Measurements from ENCODE around the gene FNIP1. TPM values are rescaled to one million over a fixed set of nuclear protein-coding genes. Genes with fewer than 3 reads are reported as not detected.

The FNIP1 gene
- total RNA-seq, 1 experiment from 2014 or later: 16.4 TPM

- POLR2A ChIA-PET: no interaction called here
- H3K4me1 ChIP-seq (ENCODE audit: control insufficient read depth in 1 of 2, insufficient read depth in 2 of 2, low read length in 2 of 2): peaks cover 0 to 9% of the 10 kb centered on the region in 2 experiments; a peak in 2 of 4 replicates
- no peaks in the 10 kb centered on the region for H3K36me3 ChIP-seq (ENCODE audit: control insufficient read depth in 1 of 2, insufficient read depth in 2 of 2, low read length in 2 of 2)
- no peak overlapping the region for H2AFZ ChIP-seq (ENCODE audit: low read depth, low read length, poor library complexity, severe bottlenecking)
- H3K27me3 ChIP-seq (ENCODE audit: insufficient read depth, low read length): no peaks in the 10 kb centered on the region
- H3K9me3 ChIP-seq (ENCODE audit: control insufficient read depth in 1 of 2, insufficient read depth in 1 of 2, low read depth in 1 of 2, low read length in 2 of 2): no peaks in the 10 kb centered on the region
- 0 out of 2 replicates have a peak overlapping the region, but pooled peaks have one; percentile 13 for H3K4me2 ChIP-seq (ENCODE audit: low read length)
- intact Hi-C loops (cut with micrococcal nuclease): loop anchor here (5.0 kb wide), 1 partner anchor 223 kb away; no protein-coding TSS in a partner anchor
- TF ChIP-seq ELF1 (IDR thresholded peaks at IDR 0.05; ENCODE audit: borderline replicate concordance, low read depth) (no peak), CEBPB (IDR thresholded peaks at IDR 0.05; ENCODE audit: low read depth) (no peak), JUND (IDR thresholded peaks at IDR 0.05) (0 out of 2 replicates have a peak, but pooled peaks have one; percentile 43), POLR2A (IDR thresholded peaks at IDR 0.05; ENCODE audit: borderline replicate concordance, extremely low read depth, insufficient read depth, insufficient read length) (no peak), YY1 (IDR thresholded peaks at IDR 0.05; ENCODE audit: extremely low read depth, insufficient replicate concordance, low read depth, low read length) (no peak), CBX3 (IDR thresholded peaks at IDR 0.05; ENCODE audit: low read depth) (peak; percentile 46; the same call in 1 of the 2 replicates), POLR2AphosphoS5 (IDR thresholded peaks at IDR 0.05; ENCODE audit: low read depth, low read length) (no peak), EZH2 (IDR thresholded peaks at IDR 0.05) (no peak), RAD21 (IDR thresholded peaks at IDR 0.05; ENCODE audit: low read depth) (no peak), TCF7L2 (IDR thresholded peaks at IDR 0.05; ENCODE audit: borderline replicate concordance, extremely low read depth, insufficient read depth, insufficient read length) (peak; percentile 27), ZBTB33 (IDR thresholded peaks at IDR 0.05; ENCODE audit: extremely low read depth, insufficient replicate concordance, low read length) (no peak), FOSL1 (IDR thresholded peaks at IDR 0.05; ENCODE audit: low read depth) (peak; percentile 72), ATF3 (IDR thresholded peaks at IDR 0.05) (peak; percentile 30; the same call in 1 of the 2 replicates), SIN3A (IDR thresholded peaks at IDR 0.05; ENCODE audit: low read depth) (no peak), CTCF (IDR thresholded peaks at IDR 0.05 in 2 of 3, conservative IDR thresholded peaks at IDR 0.05 in 1 of 3; ENCODE audit: borderline replicate concordance in 1 of 3, insufficient read depth in 1 of 3, low read depth in 2 of 3, low read length in 2 of 3) (no peak), SRF (IDR thresholded peaks at IDR 0.05; ENCODE audit: low read depth) (no peak), SP1 (IDR thresholded peaks at IDR 0.05; ENCODE audit: low read depth) (no peak; the same call in 1 of the 2 replicates), ZFX (IDR thresholded peaks at IDR 0.05) (no peak), REST (IDR thresholded peaks at IDR 0.05; ENCODE audit: low read depth) (no peak), ZNF274 (IDR thresholded peaks at IDR 0.05; ENCODE audit: low read depth, low read length) (no peak), EGR1 (IDR thresholded peaks at IDR 0.05; ENCODE audit: low read depth) (no peak), MAX (IDR thresholded peaks at IDR 0.05) (no peak)
- H3K9ac ChIP-seq (ENCODE audit: low read length): no peak overlapping the region
- ATAC-seq (peak; percentile 73), DNase-seq (ENCODE audit: low read depth, low spot score) (peak; percentile 26)
- BruUV-seq (replicated peaks): no TSS peak
- H3K9me2 ChIP-seq (ENCODE audit: insufficient read depth): no peaks in the 10 kb centered on the region
- no peak overlapping the region for H3K4me3 ChIP-seq (replicated peaks in 1 of 2; ENCODE audit: low read depth in 1 of 2, low read length in 2 of 2)
- no peaks in the 10 kb centered on the region for H4K20me1 ChIP-seq (ENCODE audit: insufficient read depth)
- H3K79me2 ChIP-seq (ENCODE audit: insufficient read depth, low read length): no peaks in the 10 kb centered on the region
- RAD21 ChIA-PET (ENCODE audit: low non-redundant PET in 1 of 2, low total read pairs in 2 of 2, uncharacterized antibody in 2 of 2, unreplicated experiment in 2 of 2): no interaction called here
- H3K27ac ChIP-seq (ENCODE audit: low read depth, low read length): no peak overlapping the region
- CTCF ChIA-PET: no interaction called here
Measured at GRCh38 chr5:131814990-131815389, 18.2 kb upstream of the FNIP1 start.

All from HCT116 (cell line).